SKM-1 treated with dmso at 0.1 percent for 144 hours (cell line): ENCODE results near the gene STK26.
"Not testable (repeated sequence)": the region's sequence is repeated elsewhere in the genome, so short reads cannot be mapped to it uniquely, and the experiment has no call there.

ENCODE experiments used
- DNase-seq: peaks from one replicate; lab custom pipeline; 2025; ENCODE audit not compliant: unreplicated experiment; lab: John Stamatoyannopoulos, UW

The STK26 gene

GRCh38 chrX:132034648-132035047 lies 11.5 kb downstream of the STK26 start:
- DNase-seq, result no peak

- no peak for DNase-seq
Measured at GRCh38 chrX:132037479-132037993, 14.4 kb downstream of the STK26 start.

- DNase-seq, result no peak
Measured at GRCh38 chrX:132040066-132040465, 17.0 kb downstream of the STK26 start.

- DNase-seq, result no peak
Measured at GRCh38 chrX:132041015-132041414, 17.9 kb downstream of the STK26 start.

GRCh38 chrX:132043977-132044376 lies 20.9 kb downstream of the STK26 start:
- DNase-seq, result no peak

- DNase-seq, result no peak
Measured at GRCh38 chrX:132044953-132045352, 21.9 kb downstream of the STK26 start.

GRCh38 chrX:132045456-132045855 lies 22.4 kb downstream of the STK26 start:
- no peak for DNase-seq

GRCh38 chrX:132046533-132046932 lies 23.4 kb downstream of the STK26 start:
- no peak for DNase-seq

GRCh38 chrX:132051778-132052177 lies 28.7 kb downstream of the STK26 start:
- DNase-seq, result not testable (repeated sequence)

GRCh38 chrX:132058050-132058449 lies 34.9 kb downstream of the STK26 start:
- DNase-seq, result no peak

GRCh38 chrX:132058975-132059374 lies 35.9 kb downstream of the STK26 start:
- no peak for DNase-seq

GRCh38 chrX:132059973-132060540 lies 37.0 kb downstream of the STK26 start:
- DNase-seq, result no peak

GRCh38 chrX:132063334-132063733 lies 40.2 kb downstream of the STK26 start:
- no peak for DNase-seq

- DNase-seq, result no peak
Measured at GRCh38 chrX:132063862-132064261, 40.8 kb downstream of the STK26 start.

GRCh38 chrX:132068405-132068804 lies 45.3 kb downstream of the STK26 start:
- no peak for DNase-seq

- DNase-seq, result no peak
Measured at GRCh38 chrX:132071254-132071653, 48.2 kb downstream of the STK26 start.

GRCh38 chrX:132077414-132077813 lies 54.3 kb downstream of the STK26 start:
- no peak for DNase-seq

GRCh38 chrX:132077912-132078311 lies 54.8 kb downstream of the STK26 start:
- no peak for DNase-seq

- DNase-seq, result no peak
Measured at GRCh38 chrX:132085786-132086185, 62.7 kb downstream of the STK26 start.

- no peak for DNase-seq
Measured at GRCh38 chrX:132086672-132087071, 63.6 kb downstream of the STK26 start.

- DNase-seq, result peak; percentile 73
Measured at GRCh38 chrX:132088864-132089263, 65.8 kb downstream of the STK26 start.

GRCh38 chrX:132090403-132091159 lies 67.5 kb downstream of the STK26 start:
- no peak for DNase-seq
